HG03521 (cell line): ENCODE results near the gene MMP23B.
"Not testable (repeated sequence)": the region's sequence is repeated elsewhere in the genome, so short reads cannot be mapped to it uniquely, and the experiment has no call there.

Experiments used
- ATAC-seq: cut with Tn5 transposase; IDR thresholded peaks from one replicate; pipeline ENCODE4 v1.9.1; 2021; ENCODE audit warnings: mild to moderate bottlenecking, moderate library complexity; ENCODE audit not compliant: unreplicated experiment

MMP23B gene

GRCh38 chr1:1631782-1632420 lies at the start of gene MMP23B:
TSS of gene MMP23B (plus strand) at chr1:1632173. CDS start at chr1:1632219, 46 bp downstream.
- no peak for ATAC-seq

- ATAC-seq = no peak
Measured at GRCh38 chr1:1582585-1583346, 49.2 kb upstream of the MMP23B start.

GRCh38 chr1:1583347-1584010 lies 48.5 kb upstream of the MMP23B start:
- no peak for ATAC-seq

GRCh38 chr1:1591452-1591851 lies 40.5 kb upstream of the MMP23B start:
- no peak for ATAC-seq

- no peak for ATAC-seq
Measured at GRCh38 chr1:1593834-1594601, 38.0 kb upstream of the MMP23B start.

DNA sequence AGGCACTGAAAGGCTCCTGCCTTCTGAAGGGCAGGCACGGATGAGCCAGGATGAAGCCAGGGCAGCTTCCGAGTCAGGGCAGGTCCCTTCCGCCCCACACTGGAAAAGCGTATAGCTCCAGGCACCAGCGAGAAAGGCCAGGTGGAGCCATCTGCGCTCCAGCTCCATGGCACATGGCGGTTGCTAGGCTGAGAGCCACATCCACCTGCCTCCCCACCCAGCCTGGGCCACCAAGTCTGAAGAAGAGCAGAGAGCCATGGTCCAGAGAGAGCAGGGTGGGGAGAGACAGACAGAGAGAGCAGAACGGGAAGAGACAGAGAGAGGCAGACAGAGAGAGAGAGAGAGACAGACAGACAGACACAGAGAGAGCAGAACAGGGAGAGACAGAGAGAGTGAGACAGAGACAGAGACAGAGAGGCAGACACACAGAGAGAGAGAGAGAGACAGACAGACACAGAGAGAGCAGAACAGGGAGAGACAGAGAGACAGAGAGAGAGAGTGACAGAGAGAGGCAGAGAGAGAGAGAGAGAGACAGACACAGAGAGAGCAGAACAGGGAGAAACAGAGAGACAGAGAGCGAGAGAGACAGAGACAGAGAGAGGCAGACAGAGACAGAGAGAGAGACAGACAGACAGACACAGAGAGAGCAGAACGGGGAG lies 37.2 kb upstream of the MMP23B start:
- no peak for ATAC-seq

DNA sequence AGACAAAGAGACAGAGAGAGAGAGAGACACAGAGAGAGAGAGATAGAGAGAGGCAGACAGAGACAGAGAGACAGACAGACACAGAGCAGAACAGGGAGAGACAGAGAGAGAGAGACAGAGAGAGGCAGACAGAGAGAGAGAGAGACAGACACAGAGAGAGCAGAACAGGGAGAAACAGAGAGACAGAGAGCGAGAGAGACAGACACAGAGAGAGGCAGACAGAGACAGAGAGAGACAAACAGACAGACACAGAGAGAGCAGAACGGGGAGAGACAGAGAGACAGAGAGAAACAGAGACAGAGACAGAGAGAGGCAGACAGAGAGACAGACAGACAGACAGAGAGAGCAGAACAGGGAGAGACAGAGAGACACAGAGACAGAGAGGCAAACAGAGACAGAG lies 36.6 kb upstream of the MMP23B start:
- not testable (repeated sequence) for ATAC-seq

DNA sequence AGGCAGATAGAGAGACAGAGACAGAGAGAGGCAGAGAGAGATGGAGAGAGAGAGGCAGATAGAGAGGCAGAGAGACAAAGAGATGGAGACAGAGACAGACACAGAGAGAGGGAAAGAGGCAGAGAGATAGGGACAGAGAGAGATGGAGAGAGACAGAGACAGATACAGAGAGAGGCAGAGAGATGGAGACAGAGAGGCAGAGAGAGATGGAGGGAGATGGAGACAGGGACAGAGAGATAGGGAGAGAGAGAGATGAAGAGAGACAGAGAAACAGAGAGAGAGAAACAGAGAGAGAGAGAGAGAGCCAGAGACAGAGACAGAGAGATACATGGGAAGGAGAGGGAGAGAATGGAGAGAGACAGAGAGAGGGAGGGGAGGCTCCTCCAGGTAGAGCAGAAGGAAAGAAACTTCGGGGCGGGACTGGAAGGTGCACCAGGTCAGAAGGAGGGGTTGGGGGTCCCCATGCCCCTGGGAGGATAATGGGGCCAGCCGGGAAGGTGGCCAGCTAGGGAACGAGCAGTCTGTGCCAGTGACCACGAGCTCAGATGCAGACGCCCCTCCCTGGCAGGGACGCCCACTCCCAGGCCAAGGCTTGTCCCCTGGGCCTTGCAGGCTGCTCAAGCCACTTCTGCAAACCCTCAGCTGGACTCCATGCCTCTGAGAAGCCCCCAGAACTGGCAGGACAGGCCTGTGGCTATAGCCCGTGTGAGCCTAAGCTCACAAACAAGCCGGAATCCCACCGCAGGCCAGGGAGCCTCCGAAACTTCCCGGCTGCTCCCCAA lies 35.3 kb upstream of the MMP23B start:
- ATAC-seq = no peak

DNA sequence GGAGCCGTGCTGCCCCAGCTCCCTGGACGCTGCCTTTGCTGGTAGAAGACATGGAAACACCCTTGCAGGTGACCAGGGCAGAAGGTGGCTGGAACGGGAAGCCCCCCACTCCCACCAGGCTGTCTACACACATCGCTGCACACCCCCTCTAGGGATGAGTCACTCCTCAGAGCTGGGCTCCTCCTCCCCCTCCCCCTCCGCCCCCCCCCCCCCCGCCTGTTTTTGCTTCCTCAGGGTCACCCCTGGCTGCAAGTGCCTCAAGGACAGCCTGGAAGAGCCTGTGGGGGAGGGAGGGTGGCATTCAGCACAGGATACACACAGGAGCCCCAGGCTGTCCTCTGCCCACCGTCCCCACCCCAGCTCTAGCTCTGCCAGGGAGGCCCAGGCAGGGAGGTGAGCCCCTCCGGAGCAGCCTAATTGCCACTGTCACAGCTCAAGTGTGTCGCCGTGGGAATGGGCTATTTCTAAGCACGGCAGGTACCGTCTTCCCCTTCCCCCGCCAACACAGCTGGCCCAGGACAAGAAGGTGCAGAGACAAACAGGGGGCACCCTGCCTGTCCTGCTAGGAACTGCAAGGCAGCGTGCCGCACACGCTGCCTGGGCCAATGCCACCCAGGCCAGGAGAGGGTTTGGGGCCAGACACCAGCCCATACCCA lies 34.6 kb upstream of the MMP23B start:
- no peak for ATAC-seq

- ATAC-seq = no peak
Measured at GRCh38 chr1:1598051-1598719, 33.8 kb upstream of the MMP23B start.

DNA sequence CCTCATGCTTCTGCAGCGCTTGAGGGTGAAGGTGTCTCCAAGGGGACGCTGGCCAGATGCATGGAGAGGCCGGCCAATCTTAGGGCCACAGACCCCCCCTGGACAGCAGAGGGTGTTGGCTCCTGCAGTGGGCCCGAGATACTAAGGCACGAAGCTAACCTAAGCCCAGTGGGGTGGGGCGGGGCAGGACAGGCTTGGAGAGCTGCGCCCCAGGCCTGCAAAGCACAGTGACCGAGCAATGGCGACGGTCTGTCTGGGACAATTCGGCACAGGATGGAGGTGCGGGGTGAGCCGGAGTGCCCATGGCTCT lies 33.3 kb upstream of the MMP23B start:
- no peak for ATAC-seq

DNA sequence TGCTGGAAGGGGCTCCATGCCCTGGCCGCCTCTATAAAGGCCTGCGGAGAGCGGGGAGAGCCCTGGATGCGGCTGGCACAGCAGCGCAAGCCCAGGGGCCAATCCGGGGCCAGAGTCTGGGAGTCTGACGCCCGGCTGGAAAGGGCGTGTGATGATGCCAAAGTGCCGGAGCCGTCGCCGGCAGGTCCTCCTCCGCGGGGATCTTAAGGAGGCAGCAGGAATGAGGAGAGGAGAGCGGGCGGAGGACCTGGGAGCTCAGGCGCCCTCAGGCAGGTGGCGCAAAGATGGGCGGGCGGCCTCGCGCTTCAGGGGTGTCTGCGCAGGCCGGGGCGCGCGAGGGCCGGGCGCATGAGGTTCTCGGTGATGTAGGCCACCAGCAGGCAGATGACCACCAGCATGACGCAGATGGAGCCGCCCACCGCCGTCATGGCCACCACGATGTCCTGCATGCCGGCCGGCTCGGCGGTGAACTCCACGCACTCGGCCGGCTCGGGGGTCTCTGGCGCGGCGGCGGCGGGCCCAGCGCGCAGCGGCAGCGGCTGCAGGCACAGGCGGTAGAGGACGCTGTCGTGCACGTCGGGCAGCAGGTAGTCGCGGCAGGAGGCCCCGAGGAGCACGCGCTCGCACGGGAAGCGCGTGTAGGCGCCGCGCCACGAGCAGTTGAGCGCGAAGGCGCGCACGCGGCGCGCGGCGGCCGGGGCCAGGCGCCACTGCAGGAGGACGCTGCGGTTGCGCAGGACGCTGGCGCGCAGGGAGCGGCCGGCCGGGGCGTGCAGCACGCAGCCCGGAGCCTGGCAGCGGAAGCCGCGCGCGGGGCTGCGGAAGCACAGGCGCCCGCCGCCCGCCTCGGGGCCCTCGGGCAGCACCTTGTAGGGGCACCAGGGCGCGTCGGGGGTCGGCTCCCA lies 32.7 kb upstream of the MMP23B start:
- ATAC-seq = no peak

GRCh38 chr1:1599935-1600860 lies 31.8 kb upstream of the MMP23B start, which contains the start of gene FNDC10:
TSS of gene FNDC10 (minus strand) at chr1:1600135. CDS start at chr1:1600015, 120 bp downstream.
- no peak for ATAC-seq

- no peak for ATAC-seq
Measured at GRCh38 chr1:1600861-1601563, 31.0 kb upstream of the MMP23B start.

GRCh38 chr1:1601564-1602303 lies 30.2 kb upstream of the MMP23B start:
- ATAC-seq = no peak
